ENCODE data around the gene DCAF11.

Gene DCAF11

GRCh38 chr14:24160850-24161804, 46.5 kb downstream of the DCAF11 start, which contains the start of gene IRF9:
TSS of gene IRF9 (plus strand) at chr14:24161265. CDS start at chr14:24162145, 880 bp downstream.
- DNase-seq (ENCODE audit: low read depth) = peak; percentile 94
- peak within 1 kb of the TSS; percentile 81 for H3K4me3 ChIP-seq (ENCODE audit: low read depth, low read length)
- peak; percentile 92 for TF ChIP-seq CTCF (IDR thresholded peaks at IDR 0.05; ENCODE audit: low read depth, low read length, missing control alignments)

- no peak for DNase-seq (ENCODE audit: low read depth)
- TF ChIP-seq CTCF (IDR thresholded peaks at IDR 0.05; ENCODE audit: low read depth, low read length, missing control alignments) = no peak
- H3K4me3 ChIP-seq (ENCODE audit: low read depth, low read length) = peak overlapping the region; percentile 81
Measured at GRCh38 chr14:24162093-24162492, 47.5 kb downstream of the DCAF11 start.

DNA sequence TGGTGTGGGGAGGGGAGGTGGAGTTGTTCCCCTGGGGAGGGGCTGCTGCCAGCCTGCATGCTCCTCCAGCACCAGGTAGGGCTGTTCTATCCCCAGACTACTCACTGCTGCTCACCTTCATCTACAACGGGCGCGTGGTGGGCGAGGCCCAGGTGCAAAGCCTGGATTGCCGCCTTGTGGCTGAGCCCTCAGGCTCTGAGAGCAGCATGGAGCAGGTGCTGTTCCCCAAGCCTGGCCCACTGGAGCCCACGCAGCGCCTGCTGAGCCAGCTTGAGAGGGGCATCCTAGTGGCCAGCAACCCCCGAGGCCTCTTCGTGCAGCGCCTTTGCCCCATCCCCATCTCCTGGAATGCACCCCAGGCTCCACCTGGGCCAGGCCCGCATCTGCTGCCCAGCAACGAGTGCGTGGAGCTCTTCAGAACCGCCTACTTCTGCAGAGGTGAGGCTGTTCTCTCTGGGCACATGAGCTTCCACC, 50.0 kb downstream of the DCAF11 start:
- no peak for TF ChIP-seq CTCF (IDR thresholded peaks at IDR 0.05; ENCODE audit: low read depth, low read length, missing control alignments)
- no peak overlapping the region for H3K4me3 ChIP-seq (ENCODE audit: low read depth, low read length)

GRCh38 chr14:24165785-24166184, 51.2 kb downstream of the DCAF11 start:
- no peak overlapping the region for H3K4me3 ChIP-seq (ENCODE audit: low read depth, low read length)
- TF ChIP-seq CTCF (IDR thresholded peaks at IDR 0.05; ENCODE audit: low read depth, low read length, missing control alignments) = no peak
- no peak for DNase-seq (ENCODE audit: low read depth)

More for the DNA sequence above, 50.0 kb downstream of the DCAF11 start:
- no peak for DNase-seq (ENCODE audit: low read depth)

DNA sequence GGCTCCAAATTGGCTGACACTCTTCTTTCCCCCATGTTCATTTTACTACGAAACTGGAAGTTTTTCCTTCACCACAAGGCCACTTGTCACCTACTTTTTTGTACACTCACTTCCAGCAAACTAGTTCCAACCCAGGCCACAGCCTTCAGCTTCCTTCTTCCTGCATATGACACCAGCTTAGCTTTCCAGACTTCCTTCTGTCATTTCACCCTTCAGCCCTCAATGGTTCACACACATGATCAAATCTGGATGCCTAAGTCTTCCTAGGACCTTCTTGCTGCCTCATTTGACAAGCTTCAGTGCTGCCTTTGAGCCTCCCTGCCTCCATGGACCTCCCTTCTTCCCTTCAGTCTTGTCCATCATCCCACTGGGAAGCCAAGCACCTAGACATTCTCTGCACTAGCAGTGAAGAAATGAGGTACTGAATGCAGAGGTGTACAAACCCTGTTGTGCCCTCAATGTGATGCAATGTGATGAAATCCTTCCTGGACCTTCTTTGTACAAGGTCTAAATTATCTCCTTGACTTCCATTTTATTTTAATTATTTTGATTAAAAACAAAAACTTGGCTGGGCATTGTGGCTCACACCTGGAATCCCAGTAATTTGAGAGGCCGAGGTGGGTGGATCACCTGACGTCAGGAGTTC, 53.0 kb downstream of the DCAF11 start:
- no peak for DNase-seq (ENCODE audit: low read depth)
- TF ChIP-seq CTCF (IDR thresholded peaks at IDR 0.05; ENCODE audit: low read depth, low read length, missing control alignments) = no peak

GRCh38 chr14:24171422-24172260, 57.1 kb downstream of the DCAF11 start, which contains the start of gene REC8:
TSS of gene REC8 (plus strand) at chr14:24172080. CDS start at chr14:24172553, 473 bp downstream.
- peak; percentile 80 for DNase-seq (ENCODE audit: low read depth)
- peak within 1 kb of the TSS; percentile 65 for H3K4me3 ChIP-seq (ENCODE audit: low read depth, low read length)
- no peak for TF ChIP-seq CTCF (IDR thresholded peaks at IDR 0.05; ENCODE audit: low read depth, low read length, missing control alignments)

More for the DNA sequence above, 53.0 kb downstream of the DCAF11 start:
- H3K4me3 ChIP-seq (ENCODE audit: low read depth, low read length) = no peak overlapping the region
